ENCODE data around the gene BEGAIN. TPM values are rescaled to one million over a fixed set of nuclear protein-coding genes. Genes with fewer than 3 reads are reported as not detected.

BEGAIN gene
- total and polyA plus RNA-seq, 2 donors: 0.42 to 1.0 TPM

DNA sequence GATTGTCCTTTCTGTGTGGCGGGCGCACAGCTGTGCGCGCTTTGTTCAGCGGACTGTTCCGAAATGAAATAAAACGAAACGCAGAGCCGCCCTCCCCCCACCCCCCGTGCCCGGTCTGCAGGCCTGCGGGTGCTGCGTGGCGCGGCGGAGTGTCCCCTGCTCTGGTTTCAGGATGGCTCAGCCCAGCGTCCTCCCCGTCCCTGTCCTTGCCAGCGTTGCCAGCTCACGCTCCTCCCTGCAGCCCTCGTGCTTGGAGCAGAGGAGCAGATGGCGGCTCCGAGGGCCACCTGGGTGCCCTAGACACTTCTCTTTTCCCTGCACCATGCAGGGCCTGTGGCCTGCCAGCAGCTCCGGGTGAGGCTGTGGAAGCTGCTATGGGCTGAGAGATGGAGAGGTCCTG lies 17.5 kb upstream of the BEGAIN start:
- no peak for DNase-seq (ENCODE audit: low read depth in 6 of 9, low spot score in 9 of 9)
- H3K36me3 ChIP-seq (ENCODE audit: control insufficient read depth in 2 of 2, insufficient read depth in 2 of 2, low read length in 1 of 2): no peaks in the 10 kb centered on the region
- 97% methylated on average over 24 of the region's 24 CpGs for WGBS
- peaks cover 5 to 9% of the 10 kb centered on the region in 2 donors for H3K27me3 ChIP-seq (ENCODE audit: control insufficient read depth in 2 of 2, insufficient read depth in 1 of 2, low read length in 1 of 2)
- no peaks in the 10 kb centered on the region for H3K4me1 ChIP-seq (ENCODE audit: control insufficient read depth in 2 of 2, insufficient read depth in 2 of 2, low read length in 2 of 2)
- no peak overlapping the region for H3K27ac ChIP-seq (ENCODE audit: low read depth in 1 of 2, low read length in 1 of 2)
- no peak overlapping the region for H3K4me3 ChIP-seq (ENCODE audit: low read length in 2 of 2)
- peaks cover 2 to 25% of the 10 kb centered on the region in 2 donors for H3K9me3 ChIP-seq (ENCODE audit: control insufficient read depth in 2 of 2, insufficient read depth in 1 of 2, low read length in 1 of 2)

DNA sequence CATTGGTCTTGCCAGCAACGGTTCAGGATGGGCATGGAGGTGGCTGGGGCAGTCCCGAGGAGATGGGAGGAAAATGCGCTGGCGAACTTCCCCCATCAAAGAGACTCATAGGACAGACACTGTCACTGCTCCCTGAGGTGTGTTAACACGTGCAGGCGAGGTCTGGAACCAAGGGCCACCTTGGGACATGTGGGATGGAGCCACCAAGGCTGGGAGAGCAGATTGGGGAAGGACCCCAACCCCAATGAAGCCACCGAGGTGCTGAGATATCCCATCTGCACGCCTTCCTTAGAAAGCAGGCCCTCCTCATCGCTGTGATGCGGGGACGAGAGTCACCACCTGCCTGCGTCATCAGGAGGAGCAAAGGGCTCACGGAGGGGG lies 16.9 kb upstream of the BEGAIN start:
- Histone ChIP-seq H3K9me3 (ENCODE audit: control insufficient read depth in 2 of 2, insufficient read depth in 1 of 2, low read length in 1 of 2) (peaks cover 2 to 25% of the 10 kb centered on the region in 2 donors), H3K36me3 (ENCODE audit: control insufficient read depth in 2 of 2, insufficient read depth in 2 of 2, low read length in 1 of 2) (no peaks in the 10 kb centered on the region), H3K27ac (ENCODE audit: low read depth in 1 of 2, low read length in 1 of 2) (no peak overlapping the region), H3K4me1 (ENCODE audit: control insufficient read depth in 2 of 2, insufficient read depth in 2 of 2, low read length in 2 of 2) (no peaks in the 10 kb centered on the region), H3K27me3 (ENCODE audit: control insufficient read depth in 2 of 2, insufficient read depth in 1 of 2, low read length in 1 of 2) (peaks cover 5 to 9% of the 10 kb centered on the region in 2 donors), H3K4me3 (ENCODE audit: low read length in 2 of 2) (no peak overlapping the region)
- WGBS: 97% methylated on average over 13 of the region's 13 CpGs
- no peak for DNase-seq (ENCODE audit: low read depth in 6 of 9, low spot score in 9 of 9)

DNA sequence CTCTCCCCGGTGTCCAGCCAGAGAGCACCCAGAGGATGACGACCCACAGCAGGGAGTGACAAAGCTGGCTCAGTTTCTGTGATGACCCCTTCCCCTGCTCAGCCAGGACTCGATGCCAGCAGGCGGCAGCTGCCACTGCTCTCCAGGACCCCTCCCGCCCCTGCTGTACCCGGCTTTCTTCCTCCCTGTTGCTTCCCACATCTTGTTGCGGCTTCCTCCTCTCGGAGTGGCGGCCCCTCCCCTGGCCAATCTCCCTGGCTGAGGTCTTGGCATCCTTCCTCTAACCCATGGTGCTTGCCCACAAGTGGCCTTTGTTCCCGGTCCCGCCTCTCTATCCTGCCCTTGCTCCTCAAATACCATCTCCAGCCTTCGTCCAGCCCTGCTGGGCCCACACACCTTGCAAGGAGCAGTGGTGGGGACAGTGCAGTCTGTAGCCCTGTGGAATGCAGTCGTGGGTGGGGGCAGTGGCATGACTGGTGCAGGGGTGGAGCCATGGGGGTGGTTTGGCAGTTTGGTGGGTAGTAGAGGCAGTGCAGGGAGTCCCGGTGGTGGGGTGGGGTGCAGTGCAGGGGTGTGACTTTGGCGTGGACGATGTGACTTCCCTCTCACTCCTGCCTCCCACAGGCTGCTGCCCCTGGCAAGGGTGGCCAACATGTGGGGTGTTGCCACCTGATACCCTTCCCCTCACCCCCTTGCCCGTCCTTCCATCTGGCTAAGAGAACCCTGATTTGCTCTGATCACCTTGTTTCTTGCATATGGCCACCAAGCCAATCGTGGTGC lies 16.3 kb upstream of the BEGAIN start:
- H3K27me3 ChIP-seq (ENCODE audit: control insufficient read depth in 2 of 2, insufficient read depth in 1 of 2, low read length in 1 of 2): peaks cover 5 to 9% of the 10 kb centered on the region in 2 donors
- no peaks in the 10 kb centered on the region for H3K36me3 ChIP-seq (ENCODE audit: control insufficient read depth in 2 of 2, insufficient read depth in 2 of 2, low read length in 1 of 2)
- H3K9me3 ChIP-seq (ENCODE audit: control insufficient read depth in 2 of 2, insufficient read depth in 1 of 2, low read length in 1 of 2): peaks cover 2 to 25% of the 10 kb centered on the region in 2 donors
- WGBS: 27% methylated on average over 18 of the region's 18 CpGs
- H3K4me3 ChIP-seq (ENCODE audit: low read length in 2 of 2): no peak overlapping the region
- DNase-seq (ENCODE audit: low read depth in 6 of 9, low spot score in 9 of 9): no peak
- no peak overlapping the region for H3K27ac ChIP-seq (ENCODE audit: low read depth in 1 of 2, low read length in 1 of 2)
- no peaks in the 10 kb centered on the region for H3K4me1 ChIP-seq (ENCODE audit: control insufficient read depth in 2 of 2, insufficient read depth in 2 of 2, low read length in 2 of 2)

DNA sequence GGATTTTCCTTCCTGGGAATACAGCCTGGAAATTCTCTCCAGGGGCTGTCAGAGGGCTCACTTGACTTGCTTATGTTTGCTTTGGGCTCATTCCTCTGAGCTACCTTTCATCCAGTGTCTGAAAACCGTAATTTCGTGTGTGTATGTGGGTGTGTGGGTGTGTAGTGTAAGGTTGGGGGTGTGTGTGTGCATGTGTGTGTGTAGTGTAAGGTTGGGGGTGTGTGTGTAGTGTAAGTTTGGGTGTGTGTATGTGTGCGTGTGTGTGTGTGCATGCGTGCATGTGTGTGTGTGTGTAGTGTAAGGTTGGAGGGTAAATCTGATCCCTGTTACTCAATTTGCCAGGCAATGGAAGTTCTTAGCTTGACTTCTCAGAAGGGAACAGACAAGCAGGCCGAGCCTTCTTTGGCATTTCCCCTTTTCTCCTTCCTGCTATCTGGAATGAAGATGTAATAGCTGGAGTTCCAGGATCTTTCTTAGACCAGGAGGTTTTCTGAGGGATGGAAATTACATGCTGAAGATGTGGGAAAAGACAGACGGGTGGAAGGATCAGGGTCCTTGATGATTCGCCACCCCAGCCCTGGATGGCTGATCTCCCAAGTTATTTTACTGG lies 15.5 kb upstream of the BEGAIN start:
- H3K4me1 ChIP-seq (ENCODE audit: control insufficient read depth in 2 of 2, insufficient read depth in 2 of 2, low read length in 2 of 2): no peaks in the 10 kb centered on the region
- peaks cover 5 to 9% of the 10 kb centered on the region in 2 donors for H3K27me3 ChIP-seq (ENCODE audit: control insufficient read depth in 2 of 2, insufficient read depth in 1 of 2, low read length in 1 of 2)
- no peak overlapping the region for H3K4me3 ChIP-seq (ENCODE audit: low read length in 2 of 2)
- DNase-seq (ENCODE audit: low read depth in 6 of 9, low spot score in 9 of 9): no peak
- 70% methylated on average over 7 of the region's 7 CpGs for WGBS
- H3K9me3 ChIP-seq (ENCODE audit: control insufficient read depth in 2 of 2, insufficient read depth in 1 of 2, low read length in 1 of 2): peaks cover 2 to 25% of the 10 kb centered on the region in 2 donors
- no peaks in the 10 kb centered on the region for H3K36me3 ChIP-seq (ENCODE audit: control insufficient read depth in 2 of 2, insufficient read depth in 2 of 2, low read length in 1 of 2)
- no peak overlapping the region for H3K27ac ChIP-seq (ENCODE audit: low read depth in 1 of 2, low read length in 1 of 2)

DNA sequence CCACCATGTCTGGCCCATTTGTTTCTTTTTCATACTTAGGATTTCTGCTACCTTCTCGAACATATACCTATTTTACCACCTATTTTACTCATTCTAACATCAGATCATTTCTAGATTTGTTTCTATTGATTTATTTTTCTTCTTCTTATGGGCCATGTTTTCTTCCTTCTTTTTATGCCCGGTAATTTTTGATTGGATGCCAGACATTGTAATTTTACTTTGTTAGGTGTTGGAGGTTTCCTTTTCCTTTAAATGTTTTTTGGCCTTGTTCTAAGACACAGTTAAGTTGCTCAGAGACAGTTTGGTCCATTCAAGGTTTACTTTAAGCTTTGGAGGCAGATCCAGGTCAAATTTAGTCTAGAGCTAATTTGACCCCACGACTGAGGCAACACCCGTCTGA lies 14.7 kb upstream of the BEGAIN start:
- H3K4me1 ChIP-seq (ENCODE audit: control insufficient read depth in 2 of 2, insufficient read depth in 2 of 2, low read length in 2 of 2): no peaks in the 10 kb centered on the region
- no peak overlapping the region for H3K27ac ChIP-seq (ENCODE audit: low read depth in 1 of 2, low read length in 1 of 2)
- no peak overlapping the region for H3K4me3 ChIP-seq (ENCODE audit: low read length in 2 of 2)
- peaks cover 2 to 25% of the 10 kb centered on the region in 2 donors for H3K9me3 ChIP-seq (ENCODE audit: control insufficient read depth in 2 of 2, insufficient read depth in 1 of 2, low read length in 1 of 2)
- H3K27me3 ChIP-seq (ENCODE audit: control insufficient read depth in 2 of 2, insufficient read depth in 1 of 2, low read length in 1 of 2): peaks cover 5 to 8% of the 10 kb centered on the region in 2 donors
- no peaks in the 10 kb centered on the region for H3K36me3 ChIP-seq (ENCODE audit: control insufficient read depth in 2 of 2, insufficient read depth in 2 of 2, low read length in 1 of 2)
- 96% methylated on average over 4 of the region's 4 CpGs for WGBS
- DNase-seq (ENCODE audit: low read depth in 6 of 9, low spot score in 9 of 9): no peak

DNA sequence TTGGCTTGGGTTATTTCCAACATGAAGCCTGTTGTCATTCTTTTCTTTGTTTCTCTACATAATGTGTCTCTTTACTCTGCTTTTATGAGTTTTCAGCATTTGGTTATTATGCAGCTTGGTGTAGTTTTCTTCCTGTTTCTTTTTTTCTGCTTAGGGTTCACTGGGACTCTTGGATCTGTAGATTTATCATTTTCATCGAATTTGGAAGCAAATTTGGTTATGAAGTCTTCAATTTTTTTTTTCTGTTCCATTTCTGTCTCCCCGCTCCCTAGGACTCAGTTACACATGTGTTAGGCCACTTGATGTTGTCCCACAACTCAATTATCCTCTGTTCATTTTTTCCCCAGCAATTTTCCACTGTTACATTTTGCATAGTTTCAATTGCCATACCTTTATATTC lies 13.8 kb upstream of the BEGAIN start:
- H3K9me3 ChIP-seq (ENCODE audit: control insufficient read depth in 2 of 2, insufficient read depth in 1 of 2, low read length in 1 of 2): peaks cover 2 to 25% of the 10 kb centered on the region in 2 donors

DNA sequence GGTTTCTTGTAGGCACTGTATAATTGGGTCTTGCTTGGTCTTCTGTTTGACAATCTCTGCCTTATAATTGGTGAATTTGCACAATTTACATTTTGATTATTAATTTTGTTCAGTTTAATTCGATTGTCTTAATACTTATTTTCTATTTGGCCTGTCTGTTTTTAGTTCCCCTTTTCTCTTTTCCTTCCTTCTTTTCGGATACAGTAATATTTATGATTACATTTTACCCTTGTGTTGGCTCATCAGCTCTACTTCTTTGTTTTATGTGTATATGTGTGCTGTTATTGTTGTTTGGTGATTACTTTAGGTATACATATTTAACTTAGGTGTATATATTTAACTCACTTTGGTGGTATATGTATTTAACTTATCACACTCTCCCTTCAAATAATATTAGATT lies 12.8 kb upstream of the BEGAIN start:
- Histone ChIP-seq H3K27me3 (ENCODE audit: control insufficient read depth in 2 of 2, insufficient read depth in 1 of 2, low read length in 1 of 2) (peaks cover 7 to 8% of the 10 kb centered on the region in 2 donors), H3K27ac (ENCODE audit: low read depth in 1 of 2, low read length in 1 of 2) (no peak overlapping the region), H3K9me3 (ENCODE audit: control insufficient read depth in 2 of 2, insufficient read depth in 1 of 2, low read length in 1 of 2) (peaks cover 2 to 22% of the 10 kb centered on the region in 2 donors), H3K4me3 (ENCODE audit: low read length in 2 of 2) (no peak overlapping the region), H3K36me3 (ENCODE audit: control insufficient read depth in 2 of 2, insufficient read depth in 2 of 2, low read length in 1 of 2) (no peaks in the 10 kb centered on the region), H3K4me1 (ENCODE audit: control insufficient read depth in 2 of 2, insufficient read depth in 2 of 2, low read length in 2 of 2) (no peaks in the 10 kb centered on the region)
- no peak for DNase-seq (ENCODE audit: low read depth in 6 of 9, low spot score in 9 of 9)
- WGBS: 9% methylated on average over 2 of the region's 2 CpGs

More for the DNA sequence above, 13.8 kb upstream of the BEGAIN start:
- WGBS: 91% methylated on average over 2 of the region's 2 CpGs
- Histone ChIP-seq H3K4me3 (ENCODE audit: low read length in 2 of 2) (no peak overlapping the region), H3K4me1 (ENCODE audit: control insufficient read depth in 2 of 2, insufficient read depth in 2 of 2, low read length in 2 of 2) (no peaks in the 10 kb centered on the region), H3K36me3 (ENCODE audit: control insufficient read depth in 2 of 2, insufficient read depth in 2 of 2, low read length in 1 of 2) (no peaks in the 10 kb centered on the region), H3K27ac (ENCODE audit: low read depth in 1 of 2, low read length in 1 of 2) (no peak overlapping the region), H3K27me3 (ENCODE audit: control insufficient read depth in 2 of 2, insufficient read depth in 1 of 2, low read length in 1 of 2) (peaks cover 7% of the 10 kb centered on the region in 2 donors)
- no peak for DNase-seq (ENCODE audit: low read depth in 6 of 9, low spot score in 9 of 9)

DNA sequence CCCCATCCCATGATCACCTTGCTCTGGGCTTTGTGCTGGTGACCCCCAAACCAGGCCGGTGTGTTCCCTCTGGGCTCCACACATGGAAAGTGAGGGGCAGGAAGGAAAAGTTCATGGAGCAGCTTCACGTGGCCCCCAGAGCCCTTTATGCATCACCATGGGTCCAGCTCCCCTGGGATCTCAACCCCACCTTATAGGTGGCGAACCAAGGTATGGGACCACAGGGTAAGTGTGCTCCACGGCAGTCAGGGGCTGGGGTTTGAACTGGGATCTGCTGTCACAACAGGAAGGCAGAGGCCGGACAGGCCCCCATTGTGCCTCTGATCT lies 7.4 kb upstream of the BEGAIN start:
- Histone ChIP-seq H3K4me3 (ENCODE audit: low read length in 2 of 2) (no peak overlapping the region), H3K36me3 (ENCODE audit: control insufficient read depth in 2 of 2, insufficient read depth in 2 of 2, low read length in 1 of 2) (no peaks in the 10 kb centered on the region), H3K4me1 (ENCODE audit: control insufficient read depth in 2 of 2, insufficient read depth in 2 of 2, low read length in 2 of 2) (no peaks in the 10 kb centered on the region), H3K27ac (ENCODE audit: low read depth in 1 of 2, low read length in 1 of 2) (no peak overlapping the region), H3K27me3 (ENCODE audit: control insufficient read depth in 2 of 2, insufficient read depth in 1 of 2, low read length in 1 of 2) (peaks cover 0 to 35% of the 10 kb centered on the region in 2 donors), H3K9me3 (ENCODE audit: control insufficient read depth in 2 of 2, insufficient read depth in 1 of 2, low read length in 1 of 2) (peaks cover 0 to 1% of the 10 kb centered on the region in 2 donors)
- DNase-seq (ENCODE audit: low read depth in 6 of 9, low spot score in 9 of 9): no peak
- 93% methylated on average over 5 of the region's 5 CpGs for WGBS

DNA sequence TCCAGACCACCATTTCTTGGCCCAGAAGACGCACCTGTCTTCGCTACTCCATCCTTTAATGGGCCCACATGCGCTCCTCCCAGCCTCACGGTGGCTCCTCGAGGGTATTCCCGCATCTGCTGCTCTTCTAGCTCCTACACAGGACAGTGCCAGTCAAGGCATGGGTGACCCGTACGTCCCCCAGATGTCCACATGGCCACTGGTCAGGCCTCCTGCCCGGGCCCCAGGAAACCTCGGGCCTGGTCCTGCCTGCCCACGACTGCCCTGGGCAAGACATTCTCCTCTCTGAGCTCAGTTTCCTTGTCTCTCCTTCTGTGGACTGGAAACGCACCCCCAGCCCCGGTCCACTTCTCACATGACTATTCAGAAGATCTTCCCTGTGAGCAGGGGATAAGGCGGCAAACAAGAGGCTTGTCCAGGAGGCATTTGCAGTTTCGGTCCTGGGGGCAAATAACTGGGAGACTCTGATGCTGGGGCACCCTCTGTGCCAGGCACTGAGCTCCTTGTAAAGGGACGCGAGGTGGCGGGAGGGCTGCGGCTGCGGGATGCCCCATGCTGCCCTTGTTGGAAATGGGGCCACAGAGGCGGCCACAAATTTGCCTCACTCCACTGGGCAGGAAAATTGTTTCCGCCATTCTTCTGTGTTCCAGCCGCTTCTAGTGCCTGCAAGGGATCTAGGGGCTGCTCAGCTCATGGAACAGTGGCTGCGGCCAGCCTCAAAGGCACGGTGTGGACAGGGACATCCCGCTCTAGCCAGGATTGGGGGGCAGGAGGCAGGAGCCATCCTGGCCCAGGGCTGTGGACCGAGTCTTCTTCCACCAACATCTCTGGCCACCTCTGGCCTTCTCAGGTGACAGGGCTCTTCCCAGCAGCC lies 6.8 kb upstream of the BEGAIN start:
- Histone ChIP-seq H3K27me3 (ENCODE audit: control insufficient read depth in 2 of 2, insufficient read depth in 1 of 2, low read length in 1 of 2) (peaks cover 5 to 40% of the 10 kb centered on the region in 2 donors), H3K27ac (ENCODE audit: low read depth in 1 of 2, low read length in 1 of 2) (no peak overlapping the region), H3K4me3 (ENCODE audit: low read length in 2 of 2) (no peak overlapping the region), H3K9me3 (ENCODE audit: control insufficient read depth in 2 of 2, insufficient read depth in 1 of 2, low read length in 1 of 2) (peaks cover 0 to 1% of the 10 kb centered on the region in 2 donors), H3K36me3 (ENCODE audit: control insufficient read depth in 2 of 2, insufficient read depth in 2 of 2, low read length in 1 of 2) (no peaks in the 10 kb centered on the region), H3K4me1 (ENCODE audit: control insufficient read depth in 2 of 2, insufficient read depth in 2 of 2, low read length in 2 of 2) (no peaks in the 10 kb centered on the region)
- WGBS: 94% methylated on average over 27 of the region's 27 CpGs
- no peak for DNase-seq (ENCODE audit: low read depth in 6 of 9, low spot score in 9 of 9)
